ENCODE measurements around the gene ARHGAP30.
"Not testable (repeated sequence)": the region's sequence is repeated elsewhere in the genome, so short reads cannot be mapped to it uniquely, and the experiment has no call there.

The ARHGAP30 gene, protein sequence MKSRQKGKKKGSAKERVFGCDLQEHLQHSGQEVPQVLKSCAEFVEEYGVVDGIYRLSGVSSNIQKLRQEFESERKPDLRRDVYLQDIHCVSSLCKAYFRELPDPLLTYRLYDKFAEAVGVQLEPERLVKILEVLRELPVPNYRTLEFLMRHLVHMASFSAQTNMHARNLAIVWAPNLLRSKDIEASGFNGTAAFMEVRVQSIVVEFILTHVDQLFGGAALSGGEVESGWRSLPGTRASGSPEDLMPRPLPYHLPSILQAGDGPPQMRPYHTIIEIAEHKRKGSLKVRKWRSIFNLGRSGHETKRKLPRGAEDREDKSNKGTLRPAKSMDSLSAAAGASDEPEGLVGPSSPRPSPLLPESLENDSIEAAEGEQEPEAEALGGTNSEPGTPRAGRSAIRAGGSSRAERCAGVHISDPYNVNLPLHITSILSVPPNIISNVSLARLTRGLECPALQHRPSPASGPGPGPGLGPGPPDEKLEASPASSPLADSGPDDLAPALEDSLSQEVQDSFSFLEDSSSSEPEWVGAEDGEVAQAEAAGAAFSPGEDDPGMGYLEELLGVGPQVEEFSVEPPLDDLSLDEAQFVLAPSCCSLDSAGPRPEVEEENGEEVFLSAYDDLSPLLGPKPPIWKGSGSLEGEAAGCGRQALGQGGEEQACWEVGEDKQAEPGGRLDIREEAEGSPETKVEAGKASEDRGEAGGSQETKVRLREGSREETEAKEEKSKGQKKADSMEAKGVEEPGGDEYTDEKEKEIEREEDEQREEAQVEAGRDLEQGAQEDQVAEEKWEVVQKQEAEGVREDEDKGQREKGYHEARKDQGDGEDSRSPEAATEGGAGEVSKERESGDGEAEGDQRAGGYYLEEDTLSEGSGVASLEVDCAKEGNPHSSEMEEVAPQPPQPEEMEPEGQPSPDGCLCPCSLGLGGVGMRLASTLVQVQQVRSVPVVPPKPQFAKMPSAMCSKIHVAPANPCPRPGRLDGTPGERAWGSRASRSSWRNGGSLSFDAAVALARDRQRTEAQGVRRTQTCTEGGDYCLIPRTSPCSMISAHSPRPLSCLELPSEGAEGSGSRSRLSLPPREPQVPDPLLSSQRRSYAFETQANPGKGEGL

DNA sequence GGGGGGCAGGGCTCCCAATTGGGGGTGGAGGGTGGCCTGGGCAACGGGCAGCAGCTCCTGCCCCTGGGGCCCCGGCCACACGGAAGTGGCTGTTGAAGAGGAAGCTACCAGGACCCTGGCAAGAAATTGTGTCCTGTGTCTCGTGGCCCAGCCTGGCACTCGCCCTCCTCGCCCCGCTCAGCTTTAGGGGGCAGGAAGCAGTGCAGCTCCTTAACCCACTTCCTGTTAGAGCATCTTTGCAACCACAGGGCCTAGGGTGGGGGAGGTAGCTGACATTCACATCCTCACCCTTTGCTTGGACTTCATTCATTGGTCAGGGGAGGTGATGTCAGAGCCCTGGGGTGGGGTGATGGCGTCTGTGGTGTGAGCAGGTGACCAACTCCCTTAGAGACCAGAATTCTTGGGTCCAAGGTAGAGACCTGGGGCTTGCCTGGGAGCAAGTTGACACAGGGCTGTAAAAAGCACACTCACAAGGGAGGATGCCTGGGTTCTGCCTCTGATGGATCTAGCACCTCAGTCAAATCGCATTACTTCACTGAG, at the start of gene ARHGAP30:
ARHGAP30 (minus strand) TSS at position 161 of the 540 bp plus-strand sequence. CDS start 267 bp downstream, outside the sequence.
- no peak within 1 kb of the TSS for H3K4me3 ChIP-seq (ENCODE audit: low read depth, low read length)
- TF ChIP-seq, protein P1, sequence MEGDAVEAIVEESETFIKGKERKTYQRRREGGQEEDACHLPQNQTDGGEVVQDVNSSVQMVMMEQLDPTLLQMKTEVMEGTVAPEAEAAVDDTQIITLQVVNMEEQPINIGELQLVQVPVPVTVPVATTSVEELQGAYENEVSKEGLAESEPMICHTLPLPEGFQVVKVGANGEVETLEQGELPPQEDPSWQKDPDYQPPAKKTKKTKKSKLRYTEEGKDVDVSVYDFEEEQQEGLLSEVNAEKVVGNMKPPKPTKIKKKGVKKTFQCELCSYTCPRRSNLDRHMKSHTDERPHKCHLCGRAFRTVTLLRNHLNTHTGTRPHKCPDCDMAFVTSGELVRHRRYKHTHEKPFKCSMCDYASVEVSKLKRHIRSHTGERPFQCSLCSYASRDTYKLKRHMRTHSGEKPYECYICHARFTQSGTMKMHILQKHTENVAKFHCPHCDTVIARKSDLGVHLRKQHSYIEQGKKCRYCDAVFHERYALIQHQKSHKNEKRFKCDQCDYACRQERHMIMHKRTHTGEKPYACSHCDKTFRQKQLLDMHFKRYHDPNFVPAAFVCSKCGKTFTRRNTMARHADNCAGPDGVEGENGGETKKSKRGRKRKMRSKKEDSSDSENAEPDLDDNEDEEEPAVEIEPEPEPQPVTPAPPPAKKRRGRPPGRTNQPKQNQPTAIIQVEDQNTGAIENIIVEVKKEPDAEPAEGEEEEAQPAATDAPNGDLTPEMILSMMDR (conservative IDR thresholded peaks at IDR 0.05; ENCODE audit: low read depth, low read length), result no peak
- DNase-seq (ENCODE audit: low read depth), result no peak

DNA sequence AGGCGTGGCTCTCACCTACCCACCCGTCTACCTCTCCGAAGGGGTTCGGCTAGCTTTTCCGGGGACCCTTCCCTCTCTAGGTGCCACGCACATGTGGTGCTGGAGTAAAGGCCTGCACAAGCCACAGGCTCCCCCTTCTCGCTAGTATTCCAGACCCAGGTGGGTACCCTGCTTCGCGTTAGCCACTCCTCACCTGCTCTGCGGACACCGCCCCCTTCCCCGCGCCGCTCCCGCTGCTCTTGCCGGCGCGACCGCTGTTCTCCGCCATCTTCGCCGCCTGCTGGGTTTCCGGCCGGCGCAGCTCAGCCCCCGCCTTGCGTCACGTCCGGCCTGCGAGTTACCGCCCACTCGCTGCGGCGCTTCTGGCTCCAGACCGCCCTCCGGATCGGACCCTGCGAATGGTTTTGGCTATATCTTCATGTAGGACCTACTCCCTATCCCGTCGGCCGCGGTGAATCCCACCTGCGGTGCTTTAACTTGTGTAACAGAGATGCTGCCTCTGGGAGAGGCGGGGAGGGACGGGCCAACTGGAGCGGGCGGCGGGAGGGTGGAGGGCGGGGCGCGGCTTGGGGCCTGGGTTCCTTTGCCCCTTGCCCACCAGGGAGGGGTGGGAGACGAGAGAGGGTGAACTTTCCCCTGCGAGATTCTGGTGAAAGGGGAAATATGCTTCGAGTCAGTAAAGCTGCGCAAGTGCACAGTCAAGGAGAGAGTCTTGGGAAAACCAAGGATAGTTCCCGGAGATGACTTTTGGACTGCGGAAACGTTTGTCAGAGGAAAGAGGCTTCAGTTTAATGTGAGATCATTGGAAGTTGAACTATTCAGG, 48.3 kb upstream of the ARHGAP30 start, which contains the start of the genes NIT1 and PFDN2:
NIT1 (plus strand) TSS at position 347 of the 823 bp plus-strand sequence; CDS start at position 419, 72 bp downstream.
PFDN2 (minus strand) TSS at position 279 of the 823 bp plus-strand sequence; CDS start at position 268, 11 bp downstream.
- peak within 1 kb of the TSS; percentile 99 for H3K4me3 ChIP-seq (ENCODE audit: low read depth, low read length)
- TF ChIP-seq, protein P1 (conservative IDR thresholded peaks at IDR 0.05; ENCODE audit: low read depth, low read length), result peak; percentile 5
- DNase-seq (ENCODE audit: low read depth), result peak; percentile 92

DNA sequence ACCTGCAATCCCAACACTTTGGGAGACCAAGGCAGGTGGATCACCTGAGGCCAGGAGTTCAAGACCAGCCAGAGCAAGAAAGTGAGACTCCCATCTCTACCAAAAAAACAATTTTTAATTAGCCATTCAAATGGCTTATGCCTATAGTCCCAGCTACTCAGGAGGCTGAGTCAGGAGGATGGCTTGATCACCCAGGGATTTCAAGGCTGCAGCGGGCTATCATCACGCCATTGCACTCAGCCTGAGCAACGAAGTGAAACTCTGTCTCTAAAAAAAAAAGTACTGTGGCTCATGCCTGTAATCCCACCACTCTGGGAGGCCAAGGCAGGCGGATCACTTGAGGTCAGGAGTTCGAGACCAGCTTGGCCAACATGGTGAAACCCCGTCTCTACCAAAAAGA, 46.3 kb upstream of the ARHGAP30 start:
- not testable (repeated sequence) for H3K4me3 ChIP-seq (ENCODE audit: low read depth, low read length)

DNA sequence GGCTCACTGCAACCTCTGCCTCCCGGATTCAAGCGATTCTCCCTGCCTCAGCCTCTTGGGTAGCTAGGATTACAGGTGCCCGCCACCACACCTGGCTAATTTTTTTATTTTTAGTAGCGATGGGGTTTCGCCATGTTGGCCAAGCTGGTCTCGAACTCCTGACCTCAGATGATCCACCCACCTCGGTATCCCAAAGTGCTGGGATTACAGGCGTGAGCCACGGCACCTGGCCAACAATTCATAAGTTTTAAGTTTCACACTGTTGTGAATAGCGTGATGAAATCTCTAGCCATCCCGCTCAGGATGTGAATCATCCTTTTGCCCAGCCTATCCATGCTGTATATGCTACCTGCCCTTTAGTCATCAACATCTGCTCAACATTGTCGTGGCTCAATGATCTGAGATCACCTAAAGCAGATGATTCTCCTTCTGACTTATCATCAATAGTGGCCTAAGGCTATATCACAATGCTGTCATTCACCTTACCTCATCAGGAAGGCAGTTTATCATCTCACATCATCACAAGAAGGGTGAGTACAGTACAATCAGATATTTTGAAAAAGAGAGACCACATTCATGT, 45.5 kb upstream of the ARHGAP30 start:
- peak; percentile 97 for DNase-seq (ENCODE audit: low read depth)
- TF ChIP-seq, protein P1 (conservative IDR thresholded peaks at IDR 0.05; ENCODE audit: low read depth, low read length), result no peak
- no peak overlapping the region for H3K4me3 ChIP-seq (ENCODE audit: low read depth, low read length)

More for the DNA sequence above, 46.3 kb upstream of the ARHGAP30 start:
- not testable (repeated sequence) for DNase-seq (ENCODE audit: low read depth)

DNA sequence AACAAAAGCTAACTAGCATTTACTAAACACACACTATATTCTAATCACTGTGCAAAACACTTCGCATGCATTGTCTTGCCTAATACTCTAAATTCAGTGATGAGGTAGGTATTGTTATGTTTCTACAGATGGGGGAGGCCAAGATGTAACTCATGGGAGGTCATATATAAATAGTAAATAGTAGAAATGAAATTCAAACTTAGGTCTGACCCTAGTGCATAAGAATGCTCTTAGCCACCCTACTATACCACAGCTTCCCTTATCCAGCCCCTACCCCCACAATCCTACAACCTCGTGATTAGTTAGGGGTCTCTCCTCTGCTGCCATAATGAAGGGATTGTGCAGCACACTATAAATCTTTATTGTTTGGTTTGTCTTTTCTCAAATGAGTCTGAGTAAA, 44.9 kb upstream of the ARHGAP30 start:
- TF ChIP-seq, protein P1 (conservative IDR thresholded peaks at IDR 0.05; ENCODE audit: low read depth, low read length), result no peak
- no peak overlapping the region for H3K4me3 ChIP-seq (ENCODE audit: low read depth, low read length)
- DNase-seq (ENCODE audit: low read depth), result no peak

DNA sequence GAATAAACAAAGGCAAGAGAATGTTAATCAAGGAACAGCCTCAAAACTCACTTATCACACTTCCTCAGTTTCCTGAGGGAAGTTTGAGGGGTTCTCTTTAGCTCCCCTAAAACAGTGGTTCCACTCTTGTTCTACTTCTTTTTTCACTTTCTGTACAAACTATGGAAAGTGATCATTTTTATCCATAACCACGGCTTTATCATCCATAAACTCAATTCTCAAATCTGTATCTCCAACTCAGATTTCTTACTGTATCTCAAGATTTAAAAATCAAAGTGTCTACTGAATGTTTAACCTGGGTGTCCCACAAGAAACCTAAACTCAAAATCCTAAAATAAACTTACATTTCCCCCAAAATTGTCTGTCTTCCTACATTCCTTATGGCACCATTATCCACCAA, 44.2 kb upstream of the ARHGAP30 start:
- H3K4me3 ChIP-seq (ENCODE audit: low read depth, low read length), result no peak overlapping the region
- DNase-seq (ENCODE audit: low read depth), result no peak
- TF ChIP-seq, protein P1 (conservative IDR thresholded peaks at IDR 0.05; ENCODE audit: low read depth, low read length), result no peak
